Measurements from ENCODE around the gene JARID2. TPM values are rescaled to one million over a fixed set of nuclear protein-coding genes. Genes with fewer than 3 reads are reported as not detected.

The JARID2 gene
- total RNA-seq, 4 donors from 2014 or later = 20.0 to 29.4 (median 23.9) TPM

GRCh38 chr6:15368873-15369272, 123.0 kb downstream of the JARID2 start:
- no peak for DNase-seq (ENCODE audit: low spot score in 2 of 2)
- WGBS = 86% methylated on average over 5 of the region's 5 CpGs
- H3K4me1 ChIP-seq = peaks cover 71% of the 10 kb centered on the region
- TF ChIP-seq, protein P1, sequence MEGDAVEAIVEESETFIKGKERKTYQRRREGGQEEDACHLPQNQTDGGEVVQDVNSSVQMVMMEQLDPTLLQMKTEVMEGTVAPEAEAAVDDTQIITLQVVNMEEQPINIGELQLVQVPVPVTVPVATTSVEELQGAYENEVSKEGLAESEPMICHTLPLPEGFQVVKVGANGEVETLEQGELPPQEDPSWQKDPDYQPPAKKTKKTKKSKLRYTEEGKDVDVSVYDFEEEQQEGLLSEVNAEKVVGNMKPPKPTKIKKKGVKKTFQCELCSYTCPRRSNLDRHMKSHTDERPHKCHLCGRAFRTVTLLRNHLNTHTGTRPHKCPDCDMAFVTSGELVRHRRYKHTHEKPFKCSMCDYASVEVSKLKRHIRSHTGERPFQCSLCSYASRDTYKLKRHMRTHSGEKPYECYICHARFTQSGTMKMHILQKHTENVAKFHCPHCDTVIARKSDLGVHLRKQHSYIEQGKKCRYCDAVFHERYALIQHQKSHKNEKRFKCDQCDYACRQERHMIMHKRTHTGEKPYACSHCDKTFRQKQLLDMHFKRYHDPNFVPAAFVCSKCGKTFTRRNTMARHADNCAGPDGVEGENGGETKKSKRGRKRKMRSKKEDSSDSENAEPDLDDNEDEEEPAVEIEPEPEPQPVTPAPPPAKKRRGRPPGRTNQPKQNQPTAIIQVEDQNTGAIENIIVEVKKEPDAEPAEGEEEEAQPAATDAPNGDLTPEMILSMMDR (IDR thresholded peaks at IDR 0.05) = no peak
- no peak for TF ChIP-seq POLR2A (IDR thresholded peaks at IDR 0.05)
- TF ChIP-seq POLR2AphosphoS5 (IDR thresholded peaks at IDR 0.05) = no peak
- TF ChIP-seq EP300 (IDR thresholded peaks at IDR 0.05) = no peak
- H3K9me3 ChIP-seq = no peaks in the 10 kb centered on the region
- no peak overlapping the region for H3K27ac ChIP-seq
- no peaks in the 10 kb centered on the region for H3K36me3 ChIP-seq
- H3K4me3 ChIP-seq = no peak overlapping the region
- H3K27me3 ChIP-seq = no peaks in the 10 kb centered on the region

GRCh38 chr6:15369838-15370237, 124.0 kb downstream of the JARID2 start:
- H3K4me1 ChIP-seq = peaks cover 72% of the 10 kb centered on the region

GRCh38 chr6:15370733-15371671, 125.1 kb downstream of the JARID2 start:
- no peaks in the 10 kb centered on the region for H3K9me3 ChIP-seq
- H3K27ac ChIP-seq = no peak overlapping the region
- no peaks in the 10 kb centered on the region for H3K27me3 ChIP-seq
- no peak overlapping the region for H3K4me3 ChIP-seq
- WGBS = 91% methylated on average over 4 of the region's 4 CpGs
- H3K36me3 ChIP-seq = no peaks in the 10 kb centered on the region
- peaks cover 65% of the 10 kb centered on the region for H3K4me1 ChIP-seq
- DNase-seq (ENCODE audit: low spot score in 2 of 2) = no peak
- TF ChIP-seq EP300 (IDR thresholded peaks at IDR 0.05) (no peak), POLR2AphosphoS5 (IDR thresholded peaks at IDR 0.05) (no peak), POLR2A (IDR thresholded peaks at IDR 0.05) (no peak)
- TF ChIP-seq, protein P1 (IDR thresholded peaks at IDR 0.05) = no peak

More at GRCh38 chr6:15369838-15370237, 124.0 kb downstream of the JARID2 start:
- H3K27me3 ChIP-seq = no peaks in the 10 kb centered on the region
- no peaks in the 10 kb centered on the region for H3K36me3 ChIP-seq
- TF ChIP-seq EP300 (IDR thresholded peaks at IDR 0.05) (no peak), POLR2A (IDR thresholded peaks at IDR 0.05) (no peak), POLR2AphosphoS5 (IDR thresholded peaks at IDR 0.05) (no peak)
- TF ChIP-seq, protein P1 (IDR thresholded peaks at IDR 0.05) = no peak
- no peak overlapping the region for H3K4me3 ChIP-seq
- H3K27ac ChIP-seq = no peak overlapping the region
- no peak for DNase-seq (ENCODE audit: low spot score in 2 of 2)
- no peaks in the 10 kb centered on the region for H3K9me3 ChIP-seq
- WGBS = 53% methylated on average over 4 of the region's 4 CpGs

DNA sequence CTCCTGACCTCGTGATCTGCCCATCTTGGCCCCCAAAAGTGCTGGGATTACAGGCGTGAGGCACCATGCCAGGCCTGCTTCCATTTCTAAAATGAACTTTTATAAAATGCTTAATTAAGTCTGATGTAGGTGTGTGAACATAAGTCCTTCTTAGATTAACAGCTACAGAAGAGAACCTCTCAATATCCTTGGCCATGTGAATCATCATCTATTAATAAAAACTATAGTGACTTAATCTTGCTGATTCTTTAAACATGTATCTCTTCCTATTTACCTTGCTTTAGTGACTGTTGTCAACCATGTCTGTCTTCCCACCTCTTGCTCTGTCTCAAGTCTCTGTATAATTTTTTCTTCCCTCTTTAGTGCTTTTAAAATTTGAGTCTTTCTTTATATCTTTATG, 127.1 kb downstream of the JARID2 start:
- TF ChIP-seq POLR2AphosphoS5 (IDR thresholded peaks at IDR 0.05) (no peak), POLR2A (IDR thresholded peaks at IDR 0.05) (no peak), EP300 (IDR thresholded peaks at IDR 0.05) (no peak)
- TF ChIP-seq, protein P1 (IDR thresholded peaks at IDR 0.05) = no peak
- Histone ChIP-seq H3K9me3 (no peaks in the 10 kb centered on the region), H3K27ac (no peak overlapping the region), H3K4me3 (no peak overlapping the region), H3K4me1 (peaks cover 50% of the 10 kb centered on the region), H3K27me3 (no peaks in the 10 kb centered on the region), H3K36me3 (no peaks in the 10 kb centered on the region)
- 98% methylated on average over 2 of the region's 2 CpGs for WGBS
- DNase-seq (ENCODE audit: low spot score in 2 of 2) = no peak

- no peak for DNase-seq (ENCODE audit: low spot score in 2 of 2)
- no peaks in the 10 kb centered on the region for H3K36me3 ChIP-seq
- WGBS = 83% methylated on average over 7 of the region's 7 CpGs
- H3K4me3 ChIP-seq = no peak overlapping the region
- H3K27me3 ChIP-seq = no peaks in the 10 kb centered on the region
- peaks cover 45% of the 10 kb centered on the region for H3K4me1 ChIP-seq
- TF ChIP-seq POLR2A (IDR thresholded peaks at IDR 0.05) (no peak), EP300 (IDR thresholded peaks at IDR 0.05) (no peak), POLR2AphosphoS5 (IDR thresholded peaks at IDR 0.05) (no peak)
- TF ChIP-seq, protein P1 (IDR thresholded peaks at IDR 0.05) = no peak
- no peaks in the 10 kb centered on the region for H3K9me3 ChIP-seq
- no peak overlapping the region for H3K27ac ChIP-seq
Measured at GRCh38 chr6:15374119-15374518, 128.2 kb downstream of the JARID2 start.

All from suprapubic skin (tissue), 4 donors.